IMR-90 (cell line): ENCODE data around the gene HCFC1R1. TPM values are rescaled to one million over a fixed set of nuclear protein-coding genes. Genes with fewer than 3 reads are reported as not detected.

Source experiments
- ATAC-seq: fragments of 200-7000 bp; cut with Tn5 transposase; 2 replicates; pipeline ENCODE4 v1.9.1; 2020; ENCODE audit warnings: low read depth, mild to moderate bottlenecking, moderate library complexity
- BruUV-seq: library from RNA; stranded (reverse); fragments of 400-500 nt; replicated peaks from 2 replicates; lab custom pipeline; 2021; lab: Mats Ljungman, UMichigan
- CTCF ChIA-PET: fragments of 300-600 bp; formaldehyde crosslinking; extraction: SDS; loops from one replicate; lab custom pipeline; 2021; ENCODE audit warnings: antibody characterized with exemption; lab: Yijun Ruan, JAX
- POLR2A ChIA-PET: fragments of 300-600 bp; sonication (Branson Sonifier 250); formaldehyde crosslinking; loops from one replicate; lab custom pipeline; 2022; ENCODE audit warnings: antibody characterized with exemption; ENCODE audit not compliant: unreplicated experiment; lab: Charles Lee
- DNase-seq: peaks from one replicate; pipeline ENCODE4 v3.0.0; 2013
- H2AFZ ChIP-seq: replicated peaks from 2 replicates; pipeline ENCODE3; 2013; ENCODE audit warnings: low read length, mild to moderate bottlenecking; ENCODE audit not compliant: poor library complexity
- H2AK5ac ChIP-seq: 2 replicates; pipeline ENCODE4 v1.6.1; 2013; ENCODE audit warnings: low read depth, low read length, inconsistent platforms
- H2AK9ac ChIP-seq: replicated peaks from 2 replicates; pipeline ENCODE3; 2013; ENCODE audit warnings: mild to moderate bottlenecking, low read depth, low read length, moderate library complexity; ENCODE audit not compliant: poor library complexity
- H2BK120ac ChIP-seq: 2 replicates; pipeline ENCODE4 v1.6.1; 2013; ENCODE audit warnings: low read depth, low read length, inconsistent platforms
- H2BK15ac ChIP-seq: 3 replicates; pipeline ENCODE4 v1.6.1; 2013; ENCODE audit warnings: low read depth, low read length, inconsistent platforms
- H2BK20ac ChIP-seq: 2 replicates; pipeline ENCODE4 v1.6.1; 2013; ENCODE audit warnings: low read depth, mild to moderate bottlenecking, inconsistent platforms, low read length, moderate library complexity
- H2BK5ac ChIP-seq: 2 replicates; pipeline ENCODE4 v1.6.1; 2013; ENCODE audit warnings: mild to moderate bottlenecking, low read depth, low read length, inconsistent platforms; ENCODE audit not compliant: poor library complexity, severe bottlenecking
- H3K14ac ChIP-seq: replicated peaks from 2 replicates; pipeline ENCODE4 v1.6.1; 2013; ENCODE audit warnings: low read depth, low read length, inconsistent platforms
- H3K18ac ChIP-seq: 2 replicates; pipeline ENCODE4 v1.6.1; 2013; ENCODE audit warnings: low read depth, low read length, control low read depth
- H3K23ac ChIP-seq: 2 replicates; pipeline ENCODE4 v1.6.1; 2013; ENCODE audit warnings: low read depth, low read length, inconsistent platforms
- H3K27ac ChIP-seq: 2 replicates; pipeline ENCODE4 v1.5.1; 2013; ENCODE audit warnings: mild to moderate bottlenecking, control low read depth, low read length; ENCODE audit not compliant: insufficient read depth
- H3K27me3 ChIP-seq: 2 replicates; pipeline ENCODE4 v1.6.1; 2013; ENCODE audit warnings: low read length; ENCODE audit not compliant: control insufficient read depth, insufficient read depth
- H3K36me3 ChIP-seq: 2 replicates; pipeline ENCODE4 v1.6.1; 2013; ENCODE audit warnings: low read length, mixed read lengths; ENCODE audit not compliant: control insufficient read depth, insufficient read depth
- H3K4ac ChIP-seq: 2 replicates; pipeline ENCODE4 v1.6.1; 2013; ENCODE audit warnings: low read depth, low read length, inconsistent platforms
- H3K4me1 ChIP-seq: 2 replicates; pipeline ENCODE4 v1.6.1; 2013; ENCODE audit warnings: low read length, mixed read lengths; ENCODE audit not compliant: control insufficient read depth, insufficient read depth
- H3K4me2 ChIP-seq: 2 replicates; pipeline ENCODE4 v1.6.1; 2013; ENCODE audit warnings: low read depth, mild to moderate bottlenecking, control low read depth, low read length, moderate library complexity
- H3K4me3 ChIP-seq: 2 replicates; pipeline ENCODE4 v1.5.1; 2013; ENCODE audit warnings: low read depth, mild to moderate bottlenecking, control low read depth, low read length, moderate library complexity; ENCODE audit not compliant: insufficient read depth
- H3K56ac ChIP-seq: 2 replicates; pipeline ENCODE4 v1.6.1; 2013; ENCODE audit warnings: low read length, inconsistent platforms; ENCODE audit not compliant: insufficient read depth; ENCODE audit errors: extremely low read depth
- H3K79me1 ChIP-seq, 2 experiments: 2 replicates each; pipeline ENCODE4 v1.6.1; 2013; ENCODE audit warnings: low read length in 2 of 2, inconsistent platforms in 1 of 2, low read depth in 1 of 2
- H3K9ac ChIP-seq: 2 replicates; pipeline ENCODE4 v1.6.1; 2013; ENCODE audit warnings: low read depth, low read length, control low read depth
- H3K9me1 ChIP-seq: 2 replicates; pipeline ENCODE4 v1.6.1; 2013; ENCODE audit warnings: low read length, inconsistent platforms; ENCODE audit not compliant: insufficient read depth
- H3K9me3 ChIP-seq: 2 replicates; pipeline ENCODE4 v1.6.1; 2013; ENCODE audit warnings: low read length; ENCODE audit not compliant: control insufficient read depth, insufficient read depth
- H4K20me1 ChIP-seq: 2 replicates; pipeline ENCODE4 v1.6.1; 2013; ENCODE audit warnings: low read length, inconsistent platforms; ENCODE audit not compliant: insufficient read depth
- H4K5ac ChIP-seq: 2 replicates; pipeline ENCODE4 v1.6.1; 2013; ENCODE audit warnings: mild to moderate bottlenecking, low read depth, low read length, control low read depth
- H4K8ac ChIP-seq, 2 experiments: 2 replicates each; pipeline ENCODE4 v1.6.1; 2013; ENCODE audit warnings: low read depth in 2 of 2, low read length in 2 of 2, control low read depth in 1 of 2, inconsistent platforms in 1 of 2
- H4K91ac ChIP-seq: 2 replicates; pipeline ENCODE4 v1.6.1; 2013; ENCODE audit warnings: low read depth, low read length, inconsistent platforms; ENCODE audit not compliant: insufficient read depth
- BHLHE40 ChIP-seq: fragments of 150-350 bp; IDR thresholded peaks from 2 replicates; pipeline ENCODE4 v1.6.1; 2016; ENCODE audit warnings: mild to moderate bottlenecking, low read depth, low read length
- CEBPB ChIP-seq: IDR thresholded peaks from 2 replicates; pipeline ENCODE4 v1.6.1; 2012; ENCODE audit warnings: low read depth, low read length, improper control_type of control experiment
- CHD1 ChIP-seq: IDR thresholded peaks from 2 replicates; pipeline ENCODE4 v1.6.1; 2012; ENCODE audit warnings: low read depth, low read length, improper control_type of control experiment
- FOS ChIP-seq: fragments of 150-350 bp; IDR thresholded peaks from 2 replicates; pipeline ENCODE4 v1.6.1; 2016; ENCODE audit warnings: low read depth, low read length
- MAFK ChIP-seq: IDR thresholded peaks from 2 replicates; pipeline ENCODE4 v1.6.1; 2012; ENCODE audit warnings: low read depth, low read length, improper control_type of control experiment
- MAZ ChIP-seq: IDR thresholded peaks from 2 replicates; pipeline ENCODE4 v1.6.1; 2012; ENCODE audit warnings: low read depth, mild to moderate bottlenecking, low read length, improper control_type of control experiment, moderate library complexity, borderline replicate concordance
- MXI1 ChIP-seq: IDR thresholded peaks from 2 replicates; pipeline ENCODE4 v1.6.1; 2012; ENCODE audit warnings: low read depth, mild to moderate bottlenecking, low read length, moderate library complexity, borderline replicate concordance
- NFE2L2 ChIP-seq: fragments of 150-350 bp; IDR thresholded peaks from 2 replicates; pipeline ENCODE4 v1.6.1; 2016; ENCODE audit warnings: low read depth, mild to moderate bottlenecking, low read length
- POLR2A ChIP-seq: IDR thresholded peaks from 2 replicates; pipeline ENCODE4 v1.6.1; 2012; ENCODE audit warnings: mild to moderate bottlenecking, low read depth, low read length
- RAD21 ChIP-seq: IDR thresholded peaks from 2 replicates; pipeline ENCODE4 v1.6.1; 2012; ENCODE audit warnings: low read length, improper control_type of control experiment
- RCOR1 ChIP-seq: IDR thresholded peaks from 2 replicates; pipeline ENCODE4 v1.6.1; 2012; ENCODE audit warnings: mild to moderate bottlenecking, low read length, improper control_type of control experiment; ENCODE audit not compliant: insufficient replicate concordance
- RFX5 ChIP-seq: IDR thresholded peaks from 2 replicates; pipeline ENCODE4 v1.8.0; 2012; ENCODE audit warnings: low read depth, mild to moderate bottlenecking, low read length, moderate library complexity
- SMC3 ChIP-seq: fragments of 150-350 bp; IDR thresholded peaks from 2 replicates; pipeline ENCODE4 v1.6.1; 2016; ENCODE audit warnings: low read depth, mild to moderate bottlenecking, antibody characterized with exemption, low read length, moderate library complexity
- WGBS, 2 experiments: methylation state at CpG; one replicate each; pipeline versions ENCODE4 v1.1.5 to v1.1.7; 2013; ENCODE audit warnings: missing lambda C conversion rate in 2 of 2; ENCODE audit not compliant: insufficient read length in 1 of 2; ENCODE audit errors: extremely low coverage in 2 of 2; 5-methylcytosine and 5-hydroxymethylcytosine counted together
- dilution Hi-C: fragments of 300-500 bp; cut with HindIII; formaldehyde crosslinking; loops from one replicate; pipeline ENCODE4 v1.14.3; 2018; ENCODE audit warnings: low sequenced_read_pairs; ENCODE audit not compliant: unreplicated experiment
- in situ Hi-C: fragments of 300-500 bp; cut with MboI; formaldehyde crosslinking; loops from 3 replicates; pipeline ENCODE4 v1.14.3; 2019; ENCODE audit warnings: low sequenced_read_pairs, inconsistent platforms, mixed read lengths
- intact Hi-C: fragments of 100-400 bp; cut with micrococcal nuclease; formaldehyde crosslinking; loops from 2 replicates; pipeline ENCODE4 v1.10.0; 2022
- polyA plus RNA-seq, 3 experiments: library from polyadenylated mRNA; depleted of rRNA; stranded (reverse); fragments of >200 nt; gene quantifications; 2 replicates each; pipeline ENCODE4 v1.2.3, GENCODE V29; 2012; ENCODE audit warnings: low replicate concordance in 1 of 3
- total RNA-seq: library from RNA; depleted of rRNA; stranded (reverse); fragments of >200 nt; gene quantifications from 2 replicates; pipeline ENCODE4 v1.2.3, GENCODE V29; 2012
- TF ChIP-seq, protein P1 (sequence below): fragments of 150-350 bp; IDR thresholded peaks from 2 replicates; pipeline ENCODE4 v1.6.1; 2017; ENCODE audit warnings: mild to moderate bottlenecking, antibody characterized with exemption, low read length, low read depth
- TF ChIP-seq, protein P2 (sequence below): conservative IDR thresholded peaks from 2 replicates; pipeline ENCODE4 v1.5.1; 2012; ENCODE audit warnings: mild to moderate bottlenecking, low read depth, low read length, improper control_type of control experiment
- TF ChIP-seq, protein P3 (sequence below): fragments of 150-350 bp; IDR thresholded peaks from 2 replicates; pipeline ENCODE4 v1.6.1; 2016; ENCODE audit warnings: low read depth, mild to moderate bottlenecking, low read length, moderate library complexity, borderline replicate concordance

HCFC1R1 gene
- total and polyA plus RNA-seq, 2 of the 4 experiments (the other 2 are of a cell fraction): 7.2 to 57.9 TPM

DNA sequence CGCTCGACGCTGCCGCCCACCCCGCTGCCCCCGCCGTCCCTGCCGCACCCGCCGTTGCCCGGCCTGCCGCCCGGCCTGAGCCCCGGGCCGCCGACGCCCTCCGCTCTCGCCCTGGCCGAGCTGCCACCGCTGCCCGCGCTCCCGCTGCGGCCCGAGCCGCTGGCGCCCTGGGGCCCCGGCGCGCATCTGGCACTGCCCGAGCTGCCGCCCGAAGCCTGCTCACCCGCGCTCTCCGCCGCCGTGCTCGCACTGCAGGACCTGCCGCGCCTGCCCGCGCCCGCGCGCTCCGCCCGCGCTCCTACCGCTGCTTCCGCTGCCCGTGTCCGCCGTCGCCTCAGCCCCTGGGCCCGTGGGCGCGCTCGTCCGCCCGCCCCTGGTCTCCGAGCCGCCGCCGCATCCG lies 19.4 kb downstream of the HCFC1R1 start:
- H4K5ac ChIP-seq: no peak overlapping the region
- no TSS peak for BruUV-seq
- H3K9me1 ChIP-seq: no peaks in the 10 kb centered on the region
- H2BK20ac ChIP-seq: no peak overlapping the region
- ATAC-seq (peak; percentile 36), DNase-seq (no peak)
- H2BK120ac ChIP-seq: no peak overlapping the region
- H3K4me3 ChIP-seq: peak overlapping the region; percentile 19; the same call in 1 of the 2 replicates
- no peaks in the 10 kb centered on the region for H3K36me3 ChIP-seq
- H3K4me2 ChIP-seq: no peak overlapping the region
- H2AK5ac ChIP-seq: no peak overlapping the region
- H2AK9ac ChIP-seq: no peak overlapping the region
- 1% methylated on average over 34 of the region's 67 CpGs; no CpG with 5 or more reads in 1 of the 2 experiments for WGBS, 2 experiments
- H3K9me3 ChIP-seq: no peaks in the 10 kb centered on the region
- H4K91ac ChIP-seq: no peak overlapping the region
- no peak overlapping the region for H3K14ac ChIP-seq
- ChIA-PET POLR2A (no interaction called here), CTCF (interaction anchor here (0.6 to 1.3 kb wide), 8 partner anchors 8 to 94 kb away, joined by 3 to 12 read pairs (median 4); no protein-coding TSS in a partner anchor)
- intact Hi-C loops: no loop called here
- TF ChIP-seq RAD21 (no peak), SMC3 (no peak), MAFK (no peak), POLR2A (no peak), NFE2L2 (no peak), RCOR1 (no peak), BHLHE40 (no peak), CEBPB (no peak), MAZ (no peak), CHD1 (no peak), MXI1 (no peak), FOS (no peak), RFX5 (no peak)
- TF ChIP-seq, protein P1, sequence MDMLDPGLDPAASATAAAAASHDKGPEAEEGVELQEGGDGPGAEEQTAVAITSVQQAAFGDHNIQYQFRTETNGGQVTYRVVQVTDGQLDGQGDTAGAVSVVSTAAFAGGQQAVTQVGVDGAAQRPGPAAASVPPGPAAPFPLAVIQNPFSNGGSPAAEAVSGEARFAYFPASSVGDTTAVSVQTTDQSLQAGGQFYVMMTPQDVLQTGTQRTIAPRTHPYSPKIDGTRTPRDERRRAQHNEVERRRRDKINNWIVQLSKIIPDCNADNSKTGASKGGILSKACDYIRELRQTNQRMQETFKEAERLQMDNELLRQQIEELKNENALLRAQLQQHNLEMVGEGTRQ: no peak
- TF ChIP-seq, protein P2, sequence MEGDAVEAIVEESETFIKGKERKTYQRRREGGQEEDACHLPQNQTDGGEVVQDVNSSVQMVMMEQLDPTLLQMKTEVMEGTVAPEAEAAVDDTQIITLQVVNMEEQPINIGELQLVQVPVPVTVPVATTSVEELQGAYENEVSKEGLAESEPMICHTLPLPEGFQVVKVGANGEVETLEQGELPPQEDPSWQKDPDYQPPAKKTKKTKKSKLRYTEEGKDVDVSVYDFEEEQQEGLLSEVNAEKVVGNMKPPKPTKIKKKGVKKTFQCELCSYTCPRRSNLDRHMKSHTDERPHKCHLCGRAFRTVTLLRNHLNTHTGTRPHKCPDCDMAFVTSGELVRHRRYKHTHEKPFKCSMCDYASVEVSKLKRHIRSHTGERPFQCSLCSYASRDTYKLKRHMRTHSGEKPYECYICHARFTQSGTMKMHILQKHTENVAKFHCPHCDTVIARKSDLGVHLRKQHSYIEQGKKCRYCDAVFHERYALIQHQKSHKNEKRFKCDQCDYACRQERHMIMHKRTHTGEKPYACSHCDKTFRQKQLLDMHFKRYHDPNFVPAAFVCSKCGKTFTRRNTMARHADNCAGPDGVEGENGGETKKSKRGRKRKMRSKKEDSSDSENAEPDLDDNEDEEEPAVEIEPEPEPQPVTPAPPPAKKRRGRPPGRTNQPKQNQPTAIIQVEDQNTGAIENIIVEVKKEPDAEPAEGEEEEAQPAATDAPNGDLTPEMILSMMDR: no peak
- TF ChIP-seq, protein P3, sequence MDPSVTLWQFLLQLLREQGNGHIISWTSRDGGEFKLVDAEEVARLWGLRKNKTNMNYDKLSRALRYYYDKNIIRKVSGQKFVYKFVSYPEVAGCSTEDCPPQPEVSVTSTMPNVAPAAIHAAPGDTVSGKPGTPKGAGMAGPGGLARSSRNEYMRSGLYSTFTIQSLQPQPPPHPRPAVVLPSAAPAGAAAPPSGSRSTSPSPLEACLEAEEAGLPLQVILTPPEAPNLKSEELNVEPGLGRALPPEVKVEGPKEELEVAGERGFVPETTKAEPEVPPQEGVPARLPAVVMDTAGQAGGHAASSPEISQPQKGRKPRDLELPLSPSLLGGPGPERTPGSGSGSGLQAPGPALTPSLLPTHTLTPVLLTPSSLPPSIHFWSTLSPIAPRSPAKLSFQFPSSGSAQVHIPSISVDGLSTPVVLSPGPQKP: no peak
- no peak overlapping the region for H3K23ac ChIP-seq
- no peak overlapping the region for H2BK15ac ChIP-seq
- H3K79me1 ChIP-seq: no peaks in the 10 kb centered on the region
- H3K27me3 ChIP-seq: peaks cover 36% of the 10 kb centered on the region
- dilution Hi-C loops: no loop called here
- H3K18ac ChIP-seq: no peak overlapping the region
- H3K9ac ChIP-seq: no peak overlapping the region
- H4K8ac ChIP-seq: no peak overlapping the region
- H2BK5ac ChIP-seq: no peak overlapping the region
- H3K4ac ChIP-seq: no peak overlapping the region
- in situ Hi-C loops: no loop called here
- H3K27ac ChIP-seq: no peak overlapping the region
- H4K20me1 ChIP-seq: no peaks in the 10 kb centered on the region
- no peaks in the 10 kb centered on the region for H3K4me1 ChIP-seq
- H3K56ac ChIP-seq: no peak overlapping the region
- H2AFZ ChIP-seq: peak overlapping the region; percentile 77
